CD14-positive monocyte (primary cell): Measurements from ENCODE around the gene SLC24A3. TPM values are rescaled to one million over a fixed set of nuclear protein-coding genes. Genes with fewer than 3 reads are reported as not detected.

Experiments used
- DNase-seq, 3 donors: peaks; one replicate each; pipeline ENCODE4 v3.0.0-alpha.2; 2011 to 2022
- H2AFZ ChIP-seq: 2 replicates; pipeline ENCODE4 v1.6.0; 2012; ENCODE audit warnings: mild to moderate bottlenecking, low read depth, low read length, inconsistent platforms; ENCODE audit not compliant: insufficient read depth, poor library complexity, severe bottlenecking
- H3K27ac ChIP-seq, 2 donors: 1 replicate in 1 of 2; 2 replicates in 1 of 2; pipeline ENCODE4 v1.5.1; 2012 to 2013; ENCODE audit warnings: low read length in 2 of 2, control low read depth in 1 of 2, inconsistent platforms in 1 of 2, low read depth in 1 of 2, mild to moderate bottlenecking in 1 of 2
- H3K27me3 ChIP-seq, 2 donors: one replicate each; pipeline versions ENCODE4 v1.6.0 to v1.6.1; 2011 to 2013; ENCODE audit warnings: low read length in 2 of 2; ENCODE audit not compliant: control insufficient read depth in 2 of 2, insufficient read depth in 2 of 2
- H3K36me3 ChIP-seq, 2 donors: replicated peaks in 1 of 2; 1 replicate in 1 of 2; 2 replicates in 1 of 2; pipeline versions ENCODE4 v1.5.1 to v1.6.1; 2012 to 2013; ENCODE audit warnings: low read length in 2 of 2, control low read depth in 1 of 2, inconsistent platforms in 1 of 2, mild to moderate bottlenecking in 1 of 2; ENCODE audit not compliant: insufficient read depth in 2 of 2, control insufficient read depth in 1 of 2
- H3K4me1 ChIP-seq, 2 donors: 1 replicate in 1 of 2; 2 replicates in 1 of 2; pipeline versions ENCODE4 v1.5.1 to v1.6.1; 2012 to 2013; ENCODE audit warnings: low read length in 2 of 2, control low read depth in 1 of 2, inconsistent platforms in 1 of 2, mild to moderate bottlenecking in 1 of 2, moderate library complexity in 1 of 2; ENCODE audit not compliant: insufficient read depth in 2 of 2, control insufficient read depth in 1 of 2
- H3K4me2 ChIP-seq: replicated peaks from 2 replicates; pipeline ENCODE3; 2012; ENCODE audit warnings: low read length, moderate library complexity, mild to moderate bottlenecking; ENCODE audit not compliant: poor library complexity, severe bottlenecking; ENCODE audit errors: extremely low read depth
- H3K4me3 ChIP-seq, 3 experiments: fragments of 200-600 bp in 1 of 3; sonication (generic) in 1 of 3; replicated peaks in 1 of 3; 1 replicate in 2 of 3; 2 replicates in 1 of 3; pipeline ENCODE4 v1.5.1; 2011 to 2013; ENCODE audit warnings: low read length in 3 of 3, mild to moderate bottlenecking in 3 of 3, control low read depth in 2 of 3, low read depth in 2 of 3, inconsistent platforms in 1 of 3, moderate library complexity in 1 of 3
- H3K79me2 ChIP-seq: 2 replicates; pipeline ENCODE4 v1.6.0; 2012; ENCODE audit warnings: mild to moderate bottlenecking, control low read depth, inconsistent platforms, low read length, moderate library complexity; ENCODE audit not compliant: insufficient read depth
- H3K9ac ChIP-seq: 2 replicates; pipeline ENCODE4 v1.6.0; 2017; ENCODE audit warnings: low read length, mild to moderate bottlenecking; ENCODE audit not compliant: insufficient read depth, poor library complexity, severe bottlenecking
- H3K9me3 ChIP-seq, 2 donors: replicated peaks in 1 of 2; 1 replicate in 1 of 2; 2 replicates in 1 of 2; pipeline versions ENCODE4 v1.5.1 to v1.6.1; 2012 to 2013; ENCODE audit warnings: low read length in 2 of 2, control low read depth in 1 of 2; ENCODE audit not compliant: control insufficient read depth in 1 of 2, insufficient read depth in 1 of 2
- H4K20me1 ChIP-seq: 2 replicates; pipeline ENCODE4 v1.6.0; 2012; ENCODE audit warnings: mild to moderate bottlenecking, low read length, control low read depth, moderate library complexity; ENCODE audit not compliant: insufficient read depth
- H3K27ac Mint-ChIP-seq, 7 donors: one replicate each; pipeline ENCODE4 v1.8.0; 2020; ENCODE audit warnings: mild to moderate bottlenecking in 7 of 7, mixed read lengths in 7 of 7, moderate library complexity in 6 of 7, inconsistent platforms in 2 of 7
- H3K27me3 Mint-ChIP-seq, 3 donors: one replicate each; pipeline ENCODE4 v1.8.0; 2021 to 2022; ENCODE audit warnings: low read depth in 3 of 3, mild to moderate bottlenecking in 3 of 3, mixed read lengths in 3 of 3, moderate library complexity in 3 of 3, inconsistent platforms in 1 of 3
- H3K36me3 Mint-ChIP-seq, 2 donors: one replicate each; pipeline ENCODE4 v1.8.0; 2020; ENCODE audit warnings: mixed read lengths in 2 of 2, inconsistent platforms in 1 of 2, mild to moderate bottlenecking in 1 of 2
- H3K4me1 Mint-ChIP-seq: one replicate; pipeline ENCODE4 v1.8.0; 2020; ENCODE audit warnings: mild to moderate bottlenecking, mixed read lengths
- H3K4me3 Mint-ChIP-seq, 2 donors: one replicate each; pipeline ENCODE4 v1.8.0; 2020; ENCODE audit warnings: mild to moderate bottlenecking in 2 of 2, mixed read lengths in 2 of 2, moderate library complexity in 1 of 2
- H3K9me3 Mint-ChIP-seq, 7 donors: one replicate each; pipeline ENCODE4 v1.8.0; 2020 to 2022; ENCODE audit warnings: mixed read lengths in 7 of 7, mild to moderate bottlenecking in 6 of 7, moderate library complexity in 6 of 7, inconsistent platforms in 2 of 7
- WGBS: methylation state at CpG from one replicate; pipeline ENCODE4 v1.1.5; 2013; ENCODE audit warnings: missing lambda C conversion rate; ENCODE audit not compliant: insufficient coverage; 5-methylcytosine and 5-hydroxymethylcytosine counted together
- intact Hi-C, 2 donors: fragments of 100-400 bp; cut with micrococcal nuclease; formaldehyde crosslinking; loops; one replicate each; pipeline versions ENCODE4 v1.15.0 to v1.15.1; 2023
- polyA plus RNA-seq, 3 donors: library from polyadenylated mRNA; depleted of rRNA in 1 of 3; unstranded in 2 of 3; stranded (reverse) in 1 of 3; fragments of 300-500 nt in 2 of 3; fragments of >200 nt in 1 of 3; fragmentation: Illumina TruSeq in 2 of 3; gene quantifications; 1 replicate in 2 of 3; 2 replicates in 1 of 3; pipeline ENCODE4 v1.2.3, GENCODE V29; 2012 to 2021
- TF ChIP-seq, protein P1 (sequence below): fragments of 200-600 bp; IDR thresholded peaks from one replicate; pipeline ENCODE4 v1.8.0; 2022; ENCODE audit warnings: antibody characterized with exemption, mild to moderate bottlenecking

SLC24A3 gene
- polyA plus RNA-seq, 3 donors: 0.04 to 0.08 TPM; not detected in 1

GRCh38 chr20:19737025-19737424 lies 524.6 kb downstream of the SLC24A3 start:
- peaks cover 0 to 2% (median 0%) of the 10 kb centered on the region in 3 donors for H3K27me3 Mint-ChIP-seq
- Histone ChIP-seq H3K4me2 (no peak overlapping the region), H3K9ac (peak overlapping the region; percentile 49)

GRCh38 chr20:19738951-19739350 lies 526.5 kb downstream of the SLC24A3 start:
- peak overlapping the region in 3 of 7 donors; percentile 60 to 61 (median 61) for H3K27ac Mint-ChIP-seq
- H3K4me3 Mint-ChIP-seq: no peak overlapping the region
- intact Hi-C loops: no loop called here

More at GRCh38 chr20:19737025-19737424, 524.6 kb downstream of the SLC24A3 start:
- no peaks in the 10 kb centered on the region for H4K20me1 ChIP-seq
- no peak overlapping the region for H3K4me3 ChIP-seq
- H2AFZ ChIP-seq: no peak overlapping the region
- WGBS: no CpG with 5 or more reads among the region's 4 CpGs
- no peaks in the 10 kb centered on the region for H3K9me3 Mint-ChIP-seq
- peak overlapping the region; percentile 88 to 98 (median 94) for H3K27ac Mint-ChIP-seq
- peak; percentile 95 to 99 (median 98) for DNase-seq
- TF ChIP-seq, protein P1, sequence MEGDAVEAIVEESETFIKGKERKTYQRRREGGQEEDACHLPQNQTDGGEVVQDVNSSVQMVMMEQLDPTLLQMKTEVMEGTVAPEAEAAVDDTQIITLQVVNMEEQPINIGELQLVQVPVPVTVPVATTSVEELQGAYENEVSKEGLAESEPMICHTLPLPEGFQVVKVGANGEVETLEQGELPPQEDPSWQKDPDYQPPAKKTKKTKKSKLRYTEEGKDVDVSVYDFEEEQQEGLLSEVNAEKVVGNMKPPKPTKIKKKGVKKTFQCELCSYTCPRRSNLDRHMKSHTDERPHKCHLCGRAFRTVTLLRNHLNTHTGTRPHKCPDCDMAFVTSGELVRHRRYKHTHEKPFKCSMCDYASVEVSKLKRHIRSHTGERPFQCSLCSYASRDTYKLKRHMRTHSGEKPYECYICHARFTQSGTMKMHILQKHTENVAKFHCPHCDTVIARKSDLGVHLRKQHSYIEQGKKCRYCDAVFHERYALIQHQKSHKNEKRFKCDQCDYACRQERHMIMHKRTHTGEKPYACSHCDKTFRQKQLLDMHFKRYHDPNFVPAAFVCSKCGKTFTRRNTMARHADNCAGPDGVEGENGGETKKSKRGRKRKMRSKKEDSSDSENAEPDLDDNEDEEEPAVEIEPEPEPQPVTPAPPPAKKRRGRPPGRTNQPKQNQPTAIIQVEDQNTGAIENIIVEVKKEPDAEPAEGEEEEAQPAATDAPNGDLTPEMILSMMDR: no peak
- H3K27me3 ChIP-seq: no peaks in the 10 kb centered on the region
- intact Hi-C loops: no loop called here
- H3K36me3 Mint-ChIP-seq: peaks cover 0 to 4% of the 10 kb centered on the region in 2 donors
- no peaks in the 10 kb centered on the region for H3K36me3 ChIP-seq
- H3K27ac ChIP-seq: peak overlapping the region; percentile 52 to 92
- peaks cover 28 to 44% of the 10 kb centered on the region in 2 donors for H3K4me1 ChIP-seq
- H3K4me3 Mint-ChIP-seq: peak overlapping the region in 1 of 2 donors; percentile 35
- H3K9me3 ChIP-seq: no peaks in the 10 kb centered on the region
- no peaks in the 10 kb centered on the region for H3K79me2 ChIP-seq
- H3K4me1 Mint-ChIP-seq: peaks cover 40% of the 10 kb centered on the region

More at GRCh38 chr20:19738951-19739350, 526.5 kb downstream of the SLC24A3 start:
- peaks cover 53% of the 10 kb centered on the region for H3K4me1 Mint-ChIP-seq
- DNase-seq: no peak
- WGBS: 100% methylated on average over 5 of the region's 5 CpGs
- peaks cover 0 to 2% (median 1%) of the 10 kb centered on the region in 3 donors for H3K27me3 Mint-ChIP-seq
- TF ChIP-seq, protein P1: no peak
- Histone ChIP-seq H3K27ac (no peak overlapping the region), H3K79me2 (no peaks in the 10 kb centered on the region), H3K27me3 (no peaks in the 10 kb centered on the region), H4K20me1 (no peaks in the 10 kb centered on the region), H3K4me3 (no peak overlapping the region), H3K4me2 (no peak overlapping the region), H3K9me3 (no peaks in the 10 kb centered on the region), H3K36me3 (no peaks in the 10 kb centered on the region), H3K9ac (no peak overlapping the region), H3K4me1 (peaks cover 44 to 55% of the 10 kb centered on the region in 2 donors), H2AFZ (no peak overlapping the region)
- H3K36me3 Mint-ChIP-seq: peaks cover 0 to 4% of the 10 kb centered on the region in 2 donors
- no peaks in the 10 kb centered on the region for H3K9me3 Mint-ChIP-seq
